ENCODE data around the gene C2orf72.
"Not testable (repeated sequence)": the region's sequence is repeated elsewhere in the genome, so short reads cannot be mapped to it uniquely, and the experiment has no call there.

Gene C2orf72

GRCh38 chr2:231015478-231015877 is 21.8 kb upstream of the C2orf72 start:
- no peak for FAIRE-seq

DNA sequence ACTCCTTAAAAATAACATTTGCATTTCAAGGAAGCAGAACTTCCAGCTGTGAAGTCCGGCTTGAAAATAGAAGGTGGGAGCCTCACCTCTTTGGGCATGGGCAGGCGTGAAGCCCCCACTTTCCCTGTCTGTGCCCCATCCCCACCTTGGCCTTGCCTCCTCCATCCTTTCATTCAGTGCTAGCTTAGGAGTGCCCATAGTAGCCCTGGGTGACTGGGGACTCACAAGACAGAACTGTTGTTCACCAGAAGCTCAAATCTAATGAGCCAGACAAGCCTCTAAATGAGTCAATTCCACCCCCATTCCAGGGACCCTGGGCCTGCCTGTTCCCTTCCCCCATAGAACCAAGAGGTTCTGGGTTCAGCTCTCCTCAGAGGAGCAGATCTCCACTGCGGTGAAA is 21.4 kb upstream of the C2orf72 start:
- no peak for FAIRE-seq

- no peak for FAIRE-seq
These were observed 20.6 kb upstream of the C2orf72 start for GRCh38 chr2:231016566-231017230.

DNA sequence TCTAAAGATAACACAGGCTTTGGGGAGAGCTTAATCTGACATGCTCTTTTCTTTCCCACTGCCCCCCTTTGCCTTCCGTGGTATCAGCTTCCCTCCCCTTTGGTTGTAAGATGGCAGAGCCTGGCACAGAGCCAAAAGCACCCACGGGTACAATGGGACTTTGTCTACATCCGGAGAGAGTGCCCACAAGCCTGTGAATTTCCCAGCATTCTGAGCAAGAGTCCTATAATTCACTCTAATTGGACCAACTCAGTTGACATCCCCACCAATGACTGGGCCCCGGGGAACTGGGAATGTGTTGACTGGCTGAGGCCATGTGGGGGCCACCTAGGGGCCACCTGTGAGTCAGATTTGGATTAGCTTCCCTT is 20.1 kb upstream of the C2orf72 start:
- no peak for FAIRE-seq

- no peak for FAIRE-seq
These were observed 19.1 kb upstream of the C2orf72 start for GRCh38 chr2:231018184-231018583.

DNA sequence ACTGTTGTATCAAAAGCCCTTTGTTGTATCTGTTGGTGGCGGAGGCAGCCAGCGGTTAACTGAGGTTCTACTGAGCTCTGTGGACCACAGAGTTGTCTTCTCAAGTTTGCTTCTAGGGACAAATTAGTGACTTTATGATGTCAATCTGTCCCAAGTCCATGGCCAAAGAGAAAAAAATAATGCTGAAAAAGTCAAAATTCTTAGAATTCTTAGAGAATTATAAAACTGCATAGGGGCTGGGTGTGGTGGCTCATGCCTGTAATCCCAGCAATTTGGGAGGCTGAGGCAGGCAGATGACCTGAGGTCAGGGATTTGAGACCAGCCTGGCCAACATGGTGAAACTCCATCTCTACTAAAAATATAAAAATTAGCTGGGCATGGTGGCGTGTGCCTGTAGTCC is 12.3 kb upstream of the C2orf72 start:
- not testable (repeated sequence) for FAIRE-seq

GRCh38 chr2:231028889-231029288 is 8.4 kb upstream of the C2orf72 start:
- FAIRE-seq, result no peak

DNA sequence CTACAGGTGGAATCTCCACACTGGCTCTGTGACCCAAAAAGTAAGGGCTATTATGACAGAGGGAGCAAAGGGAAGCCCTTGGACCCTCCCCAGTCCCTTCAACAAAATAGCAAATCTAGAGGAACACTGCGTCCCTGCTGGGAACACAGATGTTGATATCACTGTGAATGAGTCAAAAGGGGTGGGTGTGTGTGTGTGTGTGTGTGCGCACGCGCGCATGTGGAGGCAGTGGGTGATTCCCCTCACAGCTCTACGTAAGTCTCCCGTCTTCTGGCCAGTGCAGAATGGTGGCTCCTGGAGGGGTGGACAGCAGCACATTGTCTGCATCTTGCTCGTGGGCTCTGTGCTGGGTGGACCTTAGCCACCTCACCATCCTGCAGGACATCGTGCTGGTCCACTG is 7.8 kb upstream of the C2orf72 start:
- FAIRE-seq, result no peak

DNA sequence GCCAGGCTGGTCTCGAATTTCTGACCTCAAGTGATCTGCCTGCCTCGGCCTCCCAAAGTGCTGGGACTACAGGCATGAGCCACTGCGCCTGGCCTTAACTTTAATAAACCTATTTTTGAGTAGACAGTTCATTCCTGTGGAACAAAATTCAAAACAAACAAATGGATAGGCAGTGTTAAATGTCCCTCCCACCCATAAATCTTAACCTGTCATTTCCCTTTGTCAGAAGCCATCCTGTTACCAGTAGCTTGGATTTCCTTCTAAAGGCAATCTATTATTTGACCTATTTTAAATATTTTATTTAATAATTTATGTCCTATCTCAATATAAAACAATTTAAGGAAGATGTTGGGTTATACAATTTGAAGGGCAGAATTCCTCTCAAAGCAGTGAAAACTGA is 6.6 kb upstream of the C2orf72 start:
- no peak for FAIRE-seq

- FAIRE-seq, result no peak
These were observed 4.7 kb upstream of the C2orf72 start for GRCh38 chr2:231032575-231033140.

GRCh38 chr2:231033147-231034132 is 3.9 kb upstream of the C2orf72 start:
- no peak for FAIRE-seq

DNA sequence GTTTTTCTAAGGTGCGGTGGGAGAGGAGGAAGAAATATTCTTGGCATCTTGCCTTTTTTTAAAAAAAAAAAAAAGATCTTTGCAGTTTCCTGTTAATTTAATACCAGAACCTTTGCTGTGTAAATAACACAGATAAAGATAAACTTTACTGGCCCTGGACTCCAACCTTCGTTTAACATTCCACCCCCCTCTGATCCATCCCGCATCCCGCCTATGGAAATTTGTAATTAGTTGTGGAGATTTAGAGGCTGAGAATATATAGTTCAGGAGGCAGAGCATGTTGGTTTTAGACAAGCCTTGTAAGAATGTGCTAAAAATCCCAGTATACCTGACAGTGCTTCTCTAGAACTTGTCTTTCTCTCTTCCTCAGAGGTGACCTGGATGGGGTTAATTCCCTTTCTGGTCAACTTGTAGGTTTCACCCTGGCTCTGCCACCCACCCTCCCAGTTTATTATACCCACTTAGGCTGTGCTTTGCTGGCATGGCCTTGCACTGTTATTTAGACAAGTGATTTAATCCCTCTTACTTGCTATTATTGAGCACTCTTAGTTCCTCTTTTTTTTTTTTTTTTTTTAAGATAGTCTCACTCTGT is 2.9 kb upstream of the C2orf72 start:
- no peak for FAIRE-seq

DNA sequence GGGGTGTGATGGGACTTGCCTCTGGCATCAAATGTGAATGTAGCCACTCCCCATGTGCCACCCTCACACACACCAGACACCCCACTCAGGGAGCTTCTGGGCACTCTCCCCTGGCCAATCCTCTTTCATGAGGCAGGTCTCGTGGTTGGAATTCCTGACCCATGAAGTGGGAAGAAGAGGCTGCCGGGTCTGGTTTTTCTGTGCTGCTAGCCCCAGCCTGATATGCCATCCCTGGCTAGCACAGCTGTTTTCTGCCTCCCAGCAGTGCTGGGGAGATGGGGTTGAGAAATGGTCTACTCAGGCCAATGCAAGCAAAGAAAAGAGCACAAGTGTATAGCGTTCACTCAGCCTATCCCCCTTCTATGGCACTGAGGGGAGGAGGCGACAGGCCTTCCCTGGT is 1.2 kb upstream of the C2orf72 start:
- FAIRE-seq, result no peak

- no peak for FAIRE-seq
These were observed 681 bp upstream of the C2orf72 start for GRCh38 chr2:231036578-231037106.

GRCh38 chr2:231037731-231038482 is 584 bp downstream of the C2orf72 start:
- no peak for FAIRE-seq

GRCh38 chr2:231038483-231039293 is 1.4 kb downstream of the C2orf72 start:
- no peak for FAIRE-seq

DNA sequence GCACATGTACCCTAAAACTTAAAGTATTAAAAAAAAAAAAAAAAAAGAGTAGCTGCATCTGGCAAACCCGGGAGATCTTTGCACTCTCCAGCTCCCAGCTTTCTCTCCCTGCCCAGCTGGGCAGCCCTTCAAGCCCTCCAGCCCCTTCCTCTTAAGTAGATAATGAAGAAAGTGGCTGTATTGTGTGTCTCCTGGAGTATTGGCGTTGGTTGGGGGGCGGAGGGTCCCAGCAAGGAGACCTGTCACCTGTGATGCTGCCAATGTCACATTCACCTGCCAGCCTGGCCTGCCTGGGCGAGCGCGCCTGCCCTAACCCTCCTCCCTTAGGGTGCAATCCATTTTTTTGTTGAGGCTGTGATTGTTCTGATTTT is 2.0 kb downstream of the C2orf72 start:
- FAIRE-seq, result no peak

- no peak for FAIRE-seq
These were observed 2.6 kb downstream of the C2orf72 start for GRCh38 chr2:231039821-231040364.

DNA sequence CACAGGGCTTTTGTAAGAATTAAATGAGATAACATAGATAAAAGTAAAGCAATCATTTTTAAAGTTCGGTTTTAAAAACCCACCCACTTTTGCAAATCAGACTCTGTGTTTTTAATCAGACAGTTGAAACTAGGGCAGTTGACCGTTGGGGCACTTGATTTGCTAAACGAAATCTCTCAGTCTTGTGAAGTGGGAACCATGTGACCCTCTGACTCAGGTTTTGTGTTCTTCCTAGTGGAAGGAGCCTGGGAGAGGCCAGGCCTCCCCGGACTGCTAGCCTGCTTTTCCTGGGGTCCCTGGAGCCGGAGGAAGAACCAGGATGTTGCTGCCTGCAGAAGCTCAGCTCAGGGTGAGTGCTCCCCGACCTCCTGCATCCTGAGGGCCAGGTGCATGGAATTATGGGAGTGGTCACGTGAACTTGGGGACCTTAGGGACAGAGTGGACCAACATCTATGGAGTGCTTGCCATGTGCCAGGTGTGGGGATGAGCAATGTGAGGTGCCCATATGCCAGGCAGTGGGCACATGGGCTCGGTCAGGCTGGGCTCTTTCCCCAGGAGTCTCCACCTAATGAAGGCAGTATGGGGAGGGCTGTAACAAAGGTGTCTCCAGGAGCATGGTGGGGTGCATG is 3.9 kb downstream of the C2orf72 start:
- FAIRE-seq, result no peak

DNA sequence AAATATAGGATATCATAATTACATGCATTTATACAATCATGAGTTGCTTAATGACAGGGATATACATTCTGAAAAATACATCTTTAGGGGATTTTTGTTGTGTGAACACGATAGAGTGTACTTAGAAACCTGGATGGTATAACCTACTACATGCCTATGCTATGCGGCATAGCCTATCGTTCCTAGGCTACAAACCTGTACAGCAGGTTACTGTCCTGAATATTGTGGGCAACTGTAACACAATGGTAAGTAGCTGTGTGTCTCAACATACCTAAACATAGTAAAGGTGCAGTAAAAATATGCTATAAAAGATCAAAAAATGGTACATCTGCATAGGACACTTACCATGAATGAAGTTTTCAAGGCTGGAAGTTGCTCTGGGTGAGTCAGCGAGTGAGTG is 6.5 kb downstream of the C2orf72 start:
- FAIRE-seq, result no peak

DNA sequence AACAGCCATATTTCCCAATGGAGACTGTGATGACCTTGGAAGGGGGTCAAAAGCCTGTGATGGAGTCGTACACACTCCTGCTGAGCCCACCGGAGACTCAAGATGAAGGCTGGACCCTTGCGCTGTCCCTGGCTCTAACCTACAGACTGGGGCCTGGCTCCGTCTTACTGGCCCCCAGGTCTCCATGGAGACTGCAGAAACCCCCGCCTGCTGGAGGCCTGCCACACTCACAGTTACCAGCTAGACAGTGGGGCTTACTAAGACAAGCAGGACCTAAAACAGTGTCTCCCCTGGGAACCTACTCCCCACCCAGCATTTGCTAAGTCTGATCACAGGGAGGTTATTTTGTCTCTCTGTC is 9.6 kb downstream of the C2orf72 start:
- FAIRE-seq, result no peak

Measured in A204.1 (cell line).